ENCODE measurements around the gene SELPLG.

GRCh38 chr12:108584456-108585065, 49.1 kb downstream of the SELPLG start:
- no peak for TF ChIP-seq CTCF (IDR thresholded peaks at IDR 0.05; ENCODE audit: low read length)
- no peak for TF ChIP-seq EZH2phosphoT487 (IDR thresholded peaks at IDR 0.05; ENCODE audit: low read length)
